HG02610 (cell line): Measurements from ENCODE around the gene NIF3L1.
A peak's percentile ranks its signal among the peaks of the same experiment; 100 is the strongest.
"Not testable (repeated sequence)": the region's sequence is repeated elsewhere in the genome, so short reads cannot be mapped to it uniquely, and the experiment has no call there.

Experiments used
- ATAC-seq: cut with Tn5 transposase; IDR thresholded peaks from one replicate; pipeline ENCODE4 v1.9.1; 2021; ENCODE audit warnings: mild to moderate bottlenecking, moderate library complexity; ENCODE audit not compliant: unreplicated experiment

NIF3L1 gene

GRCh38 chr2:200869014-200869413 is 20.2 kb upstream of the NIF3L1 start:
- ATAC-seq, result no peak

- no peak for ATAC-seq
Measured at GRCh38 chr2:200871151-200871550, 18.0 kb upstream of the NIF3L1 start.

GRCh38 chr2:200873560-200873959 is 15.6 kb upstream of the NIF3L1 start:
- ATAC-seq, result no peak

- ATAC-seq, result no peak
Measured at GRCh38 chr2:200877443-200877842, 11.7 kb upstream of the NIF3L1 start.

GRCh38 chr2:200878289-200878880 is 10.8 kb upstream of the NIF3L1 start:
- no peak for ATAC-seq

- not testable (repeated sequence) for ATAC-seq
Measured at GRCh38 chr2:200881715-200882249, 7.4 kb upstream of the NIF3L1 start.

GRCh38 chr2:200899482-200899881 is 10.3 kb downstream of the NIF3L1 start:
- no peak for ATAC-seq

GRCh38 chr2:200901459-200902072 is 12.4 kb downstream of the NIF3L1 start:
- ATAC-seq, result peak; percentile 93

- no peak for ATAC-seq
Measured at GRCh38 chr2:200905618-200906296, 16.6 kb downstream of the NIF3L1 start.

- ATAC-seq, result no peak
Measured at GRCh38 chr2:200909958-200910357, 20.8 kb downstream of the NIF3L1 start.

- no peak for ATAC-seq
Measured at GRCh38 chr2:200913654-200914053, 24.5 kb downstream of the NIF3L1 start.

- ATAC-seq, result no peak
Measured at GRCh38 chr2:200922439-200922838, 33.3 kb downstream of the NIF3L1 start.

GRCh38 chr2:200929334-200930249 is 40.4 kb downstream of the NIF3L1 start:
- no peak for ATAC-seq

GRCh38 chr2:200930947-200931626 is 41.9 kb downstream of the NIF3L1 start:
- ATAC-seq, result no peak

GRCh38 chr2:200939832-200940231 is 50.7 kb downstream of the NIF3L1 start:
- ATAC-seq, result no peak

GRCh38 chr2:200943527-200944105 is 54.4 kb downstream of the NIF3L1 start:
- no peak for ATAC-seq

GRCh38 chr2:200944467-200945394 is 55.6 kb downstream of the NIF3L1 start:
- no peak for ATAC-seq

- ATAC-seq, result no peak
Measured at GRCh38 chr2:200945395-200945729, 56.2 kb downstream of the NIF3L1 start.

- ATAC-seq, result no peak
Measured at GRCh38 chr2:200950378-200950777, 61.2 kb downstream of the NIF3L1 start.
